Astrocyte (in vitro differentiated cells and primary cell): Measurements from ENCODE around the gene CGB3.

ENCODE experiments used
- EZH2 ChIP-seq: IDR thresholded peaks from 2 replicates; pipeline ENCODE4 v1.6.1; 2012; ENCODE audit warnings: mild to moderate bottlenecking, low read length, inconsistent platforms; ENCODE audit not compliant: insufficient read depth
- TF ChIP-seq, protein P1 (sequence below): IDR thresholded peaks from 2 replicates; pipeline ENCODE4 v1.5.1; 2011; ENCODE audit warnings: low read depth, mild to moderate bottlenecking, inconsistent platforms, low read length, moderate library complexity; ENCODE audit not compliant: insufficient read depth

DNA sequence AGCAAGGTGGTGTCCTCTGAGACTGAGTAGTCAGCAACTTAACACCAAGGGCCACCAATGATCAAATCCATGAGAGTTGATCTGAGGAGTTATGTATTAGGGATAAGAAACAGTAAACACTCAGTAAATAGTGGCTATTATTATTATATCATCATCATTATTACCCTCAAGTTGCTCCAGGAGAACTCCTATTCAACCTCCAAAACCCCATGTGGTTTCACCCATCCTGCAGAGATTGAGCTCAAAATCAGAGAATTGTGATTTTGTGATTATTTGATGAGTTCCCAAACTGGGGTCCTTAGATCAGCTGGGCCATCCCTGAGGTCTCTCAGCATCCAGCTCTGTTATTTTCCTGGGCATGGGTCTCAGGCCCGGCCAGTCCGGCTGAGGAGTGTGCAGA lies 36.9 kb upstream of the CGB3 start:
- TF ChIP-seq, protein P1, sequence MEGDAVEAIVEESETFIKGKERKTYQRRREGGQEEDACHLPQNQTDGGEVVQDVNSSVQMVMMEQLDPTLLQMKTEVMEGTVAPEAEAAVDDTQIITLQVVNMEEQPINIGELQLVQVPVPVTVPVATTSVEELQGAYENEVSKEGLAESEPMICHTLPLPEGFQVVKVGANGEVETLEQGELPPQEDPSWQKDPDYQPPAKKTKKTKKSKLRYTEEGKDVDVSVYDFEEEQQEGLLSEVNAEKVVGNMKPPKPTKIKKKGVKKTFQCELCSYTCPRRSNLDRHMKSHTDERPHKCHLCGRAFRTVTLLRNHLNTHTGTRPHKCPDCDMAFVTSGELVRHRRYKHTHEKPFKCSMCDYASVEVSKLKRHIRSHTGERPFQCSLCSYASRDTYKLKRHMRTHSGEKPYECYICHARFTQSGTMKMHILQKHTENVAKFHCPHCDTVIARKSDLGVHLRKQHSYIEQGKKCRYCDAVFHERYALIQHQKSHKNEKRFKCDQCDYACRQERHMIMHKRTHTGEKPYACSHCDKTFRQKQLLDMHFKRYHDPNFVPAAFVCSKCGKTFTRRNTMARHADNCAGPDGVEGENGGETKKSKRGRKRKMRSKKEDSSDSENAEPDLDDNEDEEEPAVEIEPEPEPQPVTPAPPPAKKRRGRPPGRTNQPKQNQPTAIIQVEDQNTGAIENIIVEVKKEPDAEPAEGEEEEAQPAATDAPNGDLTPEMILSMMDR = no peak
- TF ChIP-seq EZH2 = no peak
